ENCODE data around the gene PPP2R2C. TPM values are rescaled to one million over a fixed set of nuclear protein-coding genes. Genes with fewer than 3 reads are reported as not detected.

PPP2R2C gene
- total and polyA plus RNA-seq, 10 of the 15 experiments (the other 5 are each of a cell fraction or from before 2014, with no cell fraction given), result 0.13 to 0.15 TPM; not detected in 8

DNA sequence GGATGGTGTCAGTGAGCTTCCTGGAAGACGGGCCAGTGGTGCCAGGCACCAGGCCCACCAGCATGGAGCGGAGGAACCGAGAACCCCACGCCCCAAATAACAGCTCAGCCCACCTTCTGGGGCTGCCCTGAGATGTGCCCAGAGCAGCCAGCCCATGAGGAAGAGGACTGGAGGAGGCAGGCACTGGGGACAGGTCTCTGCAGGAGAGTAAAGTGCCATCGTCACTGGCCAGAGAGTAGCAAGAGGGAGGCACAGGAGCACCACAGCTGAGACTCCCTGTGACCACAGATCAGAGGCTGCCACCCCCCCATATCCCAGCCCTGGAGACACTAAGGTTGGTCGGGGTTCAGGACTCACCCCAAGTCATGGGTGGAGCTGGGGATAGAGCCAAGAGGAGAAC, 63.0 kb downstream of the PPP2R2C start:
- H3K36me3 ChIP-seq (ENCODE audit: control insufficient read depth in 2 of 2, insufficient read depth in 2 of 2, low read length in 1 of 2), result no peaks in the 10 kb centered on the region
- no peak overlapping the region for H2AFZ ChIP-seq (ENCODE audit: control insufficient read depth, low read depth, low read length)
- no peak overlapping the region for H3K4me2 ChIP-seq (ENCODE audit: control insufficient read depth, insufficient read depth)
- no peaks in the 10 kb centered on the region; the same call in 2 of the 3 replicates for H3K9me3 ChIP-seq (replicated peaks; ENCODE audit: control insufficient read depth, insufficient read depth, low read length)
- intact Hi-C loops (cut with micrococcal nuclease; ENCODE audit: unreplicated experiment), result no loop called here
- BruUV-seq (replicated peaks), result no TSS peak
- no peaks in the 10 kb centered on the region for H3K4me1 ChIP-seq (ENCODE audit: control insufficient read depth, insufficient read depth, low read length)
- no peaks in the 10 kb centered on the region; a peak in 1 of 4 replicates for H3K27me3 ChIP-seq (replicated peaks in 1 of 2; ENCODE audit: control insufficient read depth in 2 of 2, insufficient read depth in 2 of 2, low read length in 1 of 2)
- DNase-seq (ENCODE audit: low read depth, low spot score), result no peak
- SMC1A ChIA-PET (ENCODE audit: uncharacterized antibody, unreplicated experiment), result no interaction called here
- no peaks in the 10 kb centered on the region for H4K20me1 ChIP-seq (ENCODE audit: control insufficient read depth, insufficient read depth)
- TF ChIP-seq, protein P1, sequence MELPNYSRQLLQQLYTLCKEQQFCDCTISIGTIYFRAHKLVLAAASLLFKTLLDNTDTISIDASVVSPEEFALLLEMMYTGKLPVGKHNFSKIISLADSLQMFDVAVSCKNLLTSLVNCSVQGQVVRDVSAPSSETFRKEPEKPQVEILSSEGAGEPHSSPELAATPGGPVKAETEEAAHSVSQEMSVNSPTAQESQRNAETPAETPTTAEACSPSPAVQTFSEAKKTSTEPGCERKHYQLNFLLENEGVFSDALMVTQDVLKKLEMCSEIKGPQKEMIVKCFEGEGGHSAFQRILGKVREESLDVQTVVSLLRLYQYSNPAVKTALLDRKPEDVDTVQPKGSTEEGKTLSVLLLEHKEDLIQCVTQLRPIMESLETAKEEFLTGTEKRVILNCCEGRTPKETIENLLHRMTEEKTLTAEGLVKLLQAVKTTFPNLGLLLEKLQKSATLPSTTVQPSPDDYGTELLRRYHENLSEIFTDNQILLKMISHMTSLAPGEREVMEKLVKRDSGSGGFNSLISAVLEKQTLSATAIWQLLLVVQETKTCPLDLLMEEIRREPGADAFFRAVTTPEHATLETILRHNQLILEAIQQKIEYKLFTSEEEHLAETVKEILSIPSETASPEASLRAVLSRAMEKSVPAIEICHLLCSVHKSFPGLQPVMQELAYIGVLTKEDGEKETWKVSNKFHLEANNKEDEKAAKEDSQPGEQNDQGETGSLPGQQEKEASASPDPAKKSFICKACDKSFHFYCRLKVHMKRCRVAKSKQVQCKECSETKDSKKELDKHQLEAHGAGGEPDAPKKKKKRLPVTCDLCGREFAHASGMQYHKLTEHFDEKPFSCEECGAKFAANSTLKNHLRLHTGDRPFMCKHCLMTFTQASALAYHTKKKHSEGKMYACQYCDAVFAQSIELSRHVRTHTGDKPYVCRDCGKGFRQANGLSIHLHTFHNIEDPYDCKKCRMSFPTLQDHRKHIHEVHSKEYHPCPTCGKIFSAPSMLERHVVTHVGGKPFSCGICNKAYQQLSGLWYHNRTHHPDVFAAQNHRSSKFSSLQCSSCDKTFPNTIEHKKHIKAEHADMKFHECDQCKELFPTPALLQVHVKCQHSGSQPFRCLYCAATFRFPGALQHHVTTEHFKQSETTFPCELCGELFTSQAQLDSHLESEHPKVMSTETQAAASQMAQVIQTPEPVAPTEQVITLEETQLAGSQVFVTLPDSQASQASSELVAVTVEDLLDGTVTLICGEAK (IDR thresholded peaks at IDR 0.05; ENCODE audit: borderline replicate concordance), result no peak
- TF ChIP-seq TARDBP (IDR thresholded peaks at IDR 0.05; ENCODE audit: borderline replicate concordance), result no peak
- no peak for TF ChIP-seq RB1 (IDR thresholded peaks at IDR 0.05; ENCODE audit: borderline replicate concordance)
- no peak for TF ChIP-seq TCF12 (IDR thresholded peaks at IDR 0.05; ENCODE audit: low read depth, low read length)
- TF ChIP-seq MEF2B (IDR thresholded peaks at IDR 0.05; ENCODE audit: partially characterized antibody, poor library complexity, severe bottlenecking), result no peak
- TF ChIP-seq SMAD1 (IDR thresholded peaks at IDR 0.05; ENCODE audit: low read depth, partially characterized antibody), result no peak
- TF ChIP-seq ZNF384 (IDR thresholded peaks at IDR 0.05; ENCODE audit: borderline replicate concordance, low read depth, low read length), result no peak
- TF ChIP-seq BRCA1 (IDR thresholded peaks at IDR 0.05; ENCODE audit: low read depth, low read length), result no peak
- no peak for TF ChIP-seq NR2C2 (IDR thresholded peaks at IDR 0.05; ENCODE audit: borderline replicate concordance, control insufficient read depth, insufficient read length, low read depth)
- TF ChIP-seq BACH1 (IDR thresholded peaks at IDR 0.05; ENCODE audit: borderline replicate concordance), result no peak
- TF ChIP-seq NR2F1 (conservative IDR thresholded peaks at IDR 0.05), result no peak
- no peak for TF ChIP-seq PAX5 (IDR thresholded peaks at IDR 0.05; ENCODE audit: borderline replicate concordance, low read depth, low read length)
- no peak for TF ChIP-seq SP1 (IDR thresholded peaks at IDR 0.05; ENCODE audit: low read depth, low read length)
- no peak for TF ChIP-seq TCF3 (IDR thresholded peaks at IDR 0.05; ENCODE audit: borderline replicate concordance, insufficient read depth, low read depth, low read length)
- TF ChIP-seq CREM (IDR thresholded peaks at IDR 0.05; ENCODE audit: low read depth), result no peak
- TF ChIP-seq, protein P2, sequence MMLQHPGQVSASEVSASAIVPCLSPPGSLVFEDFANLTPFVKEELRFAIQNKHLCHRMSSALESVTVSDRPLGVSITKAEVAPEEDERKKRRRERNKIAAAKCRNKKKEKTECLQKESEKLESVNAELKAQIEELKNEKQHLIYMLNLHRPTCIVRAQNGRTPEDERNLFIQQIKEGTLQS (IDR thresholded peaks at IDR 0.05; ENCODE audit: borderline replicate concordance, extremely low read depth, low read depth, low read length), result no peak
- no peak for TF ChIP-seq EGR1 (IDR thresholded peaks at IDR 0.05; ENCODE audit: borderline replicate concordance in 1 of 2, low read depth in 2 of 2, low read length in 2 of 2)
- in situ Hi-C loops (cut with MboI), result no loop called here
- RAD21 ChIA-PET (ENCODE audit: unreplicated experiment), result no interaction called here
- no peaks in the 10 kb centered on the region for H3K79me2 ChIP-seq (ENCODE audit: control insufficient read depth, insufficient read depth, low read length)
- WGBS (ENCODE audit: insufficient coverage, insufficient replicate concordance, low lambda C conversion rate, missing lambda C conversion rate), result 4% methylated on average over 6 of the region's 6 CpGs
- POLR2A ChIA-PET, result no interaction called here
- no peak overlapping the region for H3K9ac ChIP-seq (ENCODE audit: control insufficient read depth, insufficient read depth, low read length)
- H3K4me3 ChIP-seq, result no peak overlapping the region
- ATAC-seq, result no peak
- FAIRE-seq, result no peak
- CTCF ChIA-PET, result no interaction called here
- no peak overlapping the region for H3K27ac ChIP-seq (ENCODE audit: control insufficient read depth, insufficient read depth)

All from GM12878 (cell line).